ENCODE data around the gene ADAM15.

DNA sequence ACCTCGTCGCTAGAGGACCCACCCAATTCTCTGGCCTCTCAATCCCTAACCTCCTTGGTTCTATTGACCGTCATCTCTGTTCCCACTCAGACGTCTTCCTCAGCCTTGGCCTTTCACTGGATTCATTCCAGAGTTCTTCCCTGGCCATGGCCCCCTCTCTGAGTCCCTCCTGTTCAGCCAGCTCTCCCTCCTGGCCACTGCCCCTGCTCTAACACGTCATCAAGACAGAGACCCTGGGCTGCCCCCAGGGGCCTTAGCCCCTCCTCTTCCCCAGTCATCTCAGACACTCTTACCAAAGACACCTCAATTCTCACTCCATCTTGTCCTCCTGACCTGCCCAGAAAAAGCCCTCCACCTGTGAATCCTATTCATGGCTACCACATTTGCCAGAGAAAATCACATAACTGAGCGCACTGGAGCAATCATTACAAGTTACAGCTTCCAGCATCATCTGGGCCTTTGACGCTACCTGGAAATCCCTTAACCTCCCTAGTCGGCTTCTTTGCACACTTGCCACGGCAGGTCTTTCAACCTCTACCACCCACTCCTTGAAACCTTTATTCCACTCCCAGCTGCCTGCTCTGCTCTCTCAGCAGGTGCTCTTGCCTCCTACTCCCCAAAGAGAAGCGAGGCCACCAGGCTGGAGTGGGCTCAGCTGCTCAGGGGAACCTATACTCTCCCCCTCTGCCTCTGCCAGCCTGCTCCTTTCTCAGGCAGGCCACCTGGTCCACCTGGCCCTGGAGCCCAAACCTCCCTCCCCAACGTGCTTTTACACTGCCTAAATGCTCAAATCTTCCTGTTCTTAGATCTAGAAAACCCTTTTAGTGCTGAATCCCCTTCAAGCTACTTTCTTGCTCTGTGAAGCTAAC is 31.5 kb upstream of the ADAM15 start:
- TF ChIP-seq CTCF (IDR thresholded peaks at IDR 0.05; ENCODE audit: low read depth, low read length) (no peak), EZH2phosphoT487 (IDR thresholded peaks at IDR 0.05; ENCODE audit: low read depth) (no peak)
